CD4-positive, alpha-beta memory T cell (primary cell): Measurements from ENCODE around the gene BPIFB1. TPM values are rescaled to one million over a fixed set of nuclear protein-coding genes. Genes with fewer than 3 reads are reported as not detected.

Source experiments
- CTCF ChIA-PET: fragments of 350-600 bp; sonication (Branson Sonifier 250); formaldehyde crosslinking; loops from one replicate; lab custom pipeline; 2021; ENCODE audit warnings: inconsistent platforms; ENCODE audit not compliant: partially characterized antibody; lab: Charles Lee
- POLR2A ChIA-PET: fragments of 350-600 bp; sonication (Branson Sonifier 250); formaldehyde crosslinking; loops from one replicate; lab custom pipeline; 2021; ENCODE audit not compliant: partially characterized antibody; lab: Charles Lee
- DNase-seq, 5 donors: peaks; one replicate each; pipeline versions ENCODE4 v3.0.0 to v3.0.0-alpha.2; 2020 to 2022; ENCODE audit warnings: mixed read lengths in 1 of 5
- H3K27ac ChIP-seq: one replicate; pipeline ENCODE4 v1.7.0; 2013; ENCODE audit warnings: low read depth, low read length
- H3K27me3 ChIP-seq: 2 replicates; pipeline ENCODE4 v1.7.0; 2013; ENCODE audit warnings: mild to moderate bottlenecking, low read length, moderate library complexity; ENCODE audit not compliant: insufficient read depth
- H3K36me3 ChIP-seq: 2 replicates; pipeline ENCODE4 v1.7.0; 2013; ENCODE audit warnings: mild to moderate bottlenecking, low read length, moderate library complexity; ENCODE audit not compliant: insufficient read depth
- H3K4me1 ChIP-seq: 2 replicates; pipeline ENCODE4 v1.7.0; 2013; ENCODE audit warnings: mild to moderate bottlenecking, low read length, moderate library complexity; ENCODE audit not compliant: insufficient read depth
- H3K4me3 ChIP-seq, 2 donors: one replicate each; pipeline ENCODE4 v1.7.0; 2013; ENCODE audit warnings: low read length in 2 of 2, mild to moderate bottlenecking in 1 of 2
- H3K9me3 ChIP-seq, 2 donors: one replicate each; pipeline ENCODE4 v1.7.0; 2013; ENCODE audit warnings: low read length in 2 of 2, control low read depth in 1 of 2; ENCODE audit not compliant: control insufficient read depth in 1 of 2
- H3K27ac Mint-ChIP-seq, 7 donors: one replicate each; pipeline ENCODE4 v1.8.0; 2020 to 2021; ENCODE audit warnings: mixed read lengths in 7 of 7, mild to moderate bottlenecking in 6 of 7, inconsistent platforms in 3 of 7, moderate library complexity in 3 of 7
- H3K27me3 Mint-ChIP-seq, 2 donors: one replicate each; pipeline ENCODE4 v1.8.0; 2020 to 2021; ENCODE audit warnings: mixed read lengths in 2 of 2
- H3K36me3 Mint-ChIP-seq, 2 donors: one replicate each; pipeline ENCODE4 v1.8.0; 2020 to 2021; ENCODE audit warnings: mixed read lengths in 2 of 2, inconsistent platforms in 1 of 2, mild to moderate bottlenecking in 1 of 2
- H3K4me1 Mint-ChIP-seq, 4 donors: one replicate each; pipeline ENCODE4 v1.8.0; 2020 to 2021; ENCODE audit warnings: mixed read lengths in 4 of 4, mild to moderate bottlenecking in 1 of 4
- H3K4me3 Mint-ChIP-seq, 8 donors: one replicate each; pipeline ENCODE4 v1.8.0; 2020 to 2021; ENCODE audit warnings: mixed read lengths in 8 of 8, mild to moderate bottlenecking in 7 of 8, moderate library complexity in 6 of 8, inconsistent platforms in 3 of 8
- H3K9me3 Mint-ChIP-seq, 8 donors: one replicate each; pipeline ENCODE4 v1.8.0; 2020 to 2021; ENCODE audit warnings: mixed read lengths in 8 of 8, mild to moderate bottlenecking in 5 of 8, inconsistent platforms in 3 of 8, moderate library complexity in 1 of 8
- intact Hi-C: fragments of 100-400 bp; cut with micrococcal nuclease; formaldehyde crosslinking; loops from one replicate; pipeline ENCODE4 v1.15.1; 2023
- polyA plus RNA-seq, 2 donors: library from polyadenylated mRNA; unstranded; fragments of 300-500 nt; fragmentation: Illumina TruSeq; gene quantifications; one replicate each; pipeline ENCODE4 v1.2.3, GENCODE V29; 2021
- total RNA-seq, 2 experiments: library from RNA; stranded (reverse); gene quantifications; one replicate each; pipeline ENCODE4 v1.2.3, GENCODE V29; 2021

The BPIFB1 gene
- total and polyA plus RNA-seq, 4 experiments from 2014 or later = not detected

DNA sequence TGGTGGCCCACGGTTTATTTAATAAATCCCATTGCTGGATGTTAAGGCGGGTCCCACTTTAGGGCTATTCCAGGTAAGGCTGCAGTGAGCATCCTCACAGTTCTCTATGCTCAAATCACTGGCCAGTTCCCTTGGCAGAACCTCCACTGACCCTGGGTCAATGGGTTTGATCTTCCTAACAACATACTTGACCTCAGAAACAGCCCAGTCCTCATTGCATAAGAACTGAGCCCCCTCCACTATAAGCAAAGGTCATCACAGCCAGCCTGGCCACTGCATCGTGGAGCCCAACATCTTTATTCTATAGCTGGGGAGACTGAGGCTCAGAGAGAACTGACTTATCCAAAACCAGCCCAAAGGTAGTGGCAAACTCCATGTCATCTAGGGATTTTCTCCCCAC is 4.3 kb upstream of the BPIFB1 start:
- Histone ChIP-seq H3K27ac (no peak overlapping the region), H3K9me3 (no peaks in the 10 kb centered on the region), H3K36me3 (no peaks in the 10 kb centered on the region), H3K4me3 (no peak overlapping the region), H3K4me1 (no peaks in the 10 kb centered on the region), H3K27me3 (no peaks in the 10 kb centered on the region)
- intact Hi-C loops = no loop called here
- H3K4me3 Mint-ChIP-seq = no peak overlapping the region
- H3K36me3 Mint-ChIP-seq = no peaks in the 10 kb centered on the region
- H3K27me3 Mint-ChIP-seq = peaks cover 6 to 15% of the 10 kb centered on the region in 2 donors
- ChIA-PET CTCF (interaction anchor here (1.3 kb wide), 1 partner anchor 13 kb away, joined by 5 read pairs; no protein-coding TSS in a partner anchor), POLR2A (no interaction called here)
- DNase-seq = no peak
- H3K27ac Mint-ChIP-seq = no peak overlapping the region
- H3K4me1 Mint-ChIP-seq = no peaks in the 10 kb centered on the region
- H3K9me3 Mint-ChIP-seq = no peaks in the 10 kb centered on the region

DNA sequence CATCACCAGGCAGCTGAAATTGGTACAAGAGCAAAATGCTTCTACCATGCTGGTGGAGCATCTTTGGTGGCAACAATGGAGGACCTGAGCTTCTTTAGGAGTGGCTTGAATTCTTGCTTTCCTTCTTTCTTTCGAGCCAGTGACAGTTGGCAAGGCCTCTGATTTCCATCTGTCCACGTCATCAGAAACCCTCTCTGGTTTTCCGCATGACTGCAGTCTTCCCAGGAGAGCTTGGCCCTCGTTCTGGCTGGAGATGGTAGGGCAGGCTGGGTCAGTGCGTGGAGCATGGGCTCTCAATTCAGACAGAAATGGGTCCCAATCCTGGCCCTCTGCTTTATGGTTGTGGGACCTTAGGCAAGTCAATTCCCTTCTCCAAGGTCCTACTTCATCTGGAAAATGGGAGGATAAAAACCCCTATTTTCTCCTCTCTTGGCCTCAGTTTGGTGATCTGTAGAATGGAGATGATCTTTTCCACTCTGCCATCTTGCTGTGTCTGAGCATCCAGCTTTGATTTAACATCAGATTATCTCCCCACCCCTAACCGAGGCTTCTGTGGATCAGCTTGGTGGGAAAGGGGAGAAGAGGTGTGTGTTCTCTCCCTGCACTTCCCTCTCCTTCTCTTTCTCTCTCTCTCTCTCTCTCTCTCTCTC is 3.6 kb upstream of the BPIFB1 start:
- Mint-ChIP-seq H3K4me3 (no peak overlapping the region), H3K9me3 (no peaks in the 10 kb centered on the region), H3K27me3 (peaks cover 6 to 15% of the 10 kb centered on the region in 2 donors), H3K27ac (no peak overlapping the region), H3K36me3 (no peaks in the 10 kb centered on the region), H3K4me1 (no peaks in the 10 kb centered on the region)
- Histone ChIP-seq H3K27ac (no peak overlapping the region), H3K4me3 (no peak overlapping the region), H3K36me3 (no peaks in the 10 kb centered on the region), H3K4me1 (no peaks in the 10 kb centered on the region), H3K9me3 (no peaks in the 10 kb centered on the region), H3K27me3 (no peaks in the 10 kb centered on the region)
- DNase-seq = no peak
- CTCF ChIA-PET = interaction anchor here (1.3 kb wide), 1 partner anchor 13 kb away, joined by 5 read pairs; no protein-coding TSS in a partner anchor
- POLR2A ChIA-PET = no interaction called here
- intact Hi-C loops = no loop called here

DNA sequence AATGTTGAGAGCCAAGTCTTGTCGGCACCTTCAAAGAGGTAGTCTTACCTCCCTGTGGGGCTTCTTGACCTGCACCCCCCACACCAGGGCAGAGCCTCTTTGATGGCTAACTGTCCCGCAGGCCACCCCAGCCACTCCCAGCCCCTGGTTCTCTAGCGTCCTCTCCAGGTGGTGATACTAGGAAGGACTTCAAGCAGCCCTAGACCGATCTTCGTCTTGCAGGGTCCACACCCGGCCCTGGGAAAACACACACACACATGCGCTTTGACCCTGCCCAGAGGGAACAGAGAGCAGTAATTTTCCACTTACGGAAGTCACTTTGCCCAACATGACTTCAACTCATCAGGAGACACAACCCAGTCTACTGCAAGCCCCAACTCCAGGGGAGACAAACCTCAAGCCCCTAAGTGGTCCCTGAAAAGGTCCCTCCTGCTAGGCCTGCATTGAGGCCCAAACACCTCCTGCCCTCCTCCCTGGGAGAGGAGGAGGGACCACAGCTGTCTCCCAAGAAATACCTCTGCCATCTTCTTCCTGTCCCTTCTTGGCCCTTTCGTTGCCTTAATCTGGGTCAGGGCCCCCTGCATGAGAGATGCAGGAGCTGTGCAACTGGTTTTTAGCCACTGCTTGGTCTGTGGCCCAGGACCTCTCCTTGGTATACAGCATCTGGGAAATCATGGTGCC is 2.9 kb upstream of the BPIFB1 start:
- Mint-ChIP-seq H3K4me1 (no peaks in the 10 kb centered on the region), H3K36me3 (no peaks in the 10 kb centered on the region), H3K27me3 (peaks cover 11 to 15% of the 10 kb centered on the region in 2 donors), H3K4me3 (no peak overlapping the region), H3K27ac (no peak overlapping the region), H3K9me3 (no peaks in the 10 kb centered on the region)
- no peak for DNase-seq
- intact Hi-C loops = no loop called here
- Histone ChIP-seq H3K4me3 (no peak overlapping the region), H3K27ac (no peak overlapping the region), H3K4me1 (no peaks in the 10 kb centered on the region), H3K27me3 (no peaks in the 10 kb centered on the region), H3K36me3 (no peaks in the 10 kb centered on the region), H3K9me3 (no peaks in the 10 kb centered on the region)
- CTCF ChIA-PET = interaction anchor here (1.3 kb wide), 1 partner anchor 12 kb away, joined by 5 read pairs; no protein-coding TSS in a partner anchor
- POLR2A ChIA-PET = no interaction called here

DNA sequence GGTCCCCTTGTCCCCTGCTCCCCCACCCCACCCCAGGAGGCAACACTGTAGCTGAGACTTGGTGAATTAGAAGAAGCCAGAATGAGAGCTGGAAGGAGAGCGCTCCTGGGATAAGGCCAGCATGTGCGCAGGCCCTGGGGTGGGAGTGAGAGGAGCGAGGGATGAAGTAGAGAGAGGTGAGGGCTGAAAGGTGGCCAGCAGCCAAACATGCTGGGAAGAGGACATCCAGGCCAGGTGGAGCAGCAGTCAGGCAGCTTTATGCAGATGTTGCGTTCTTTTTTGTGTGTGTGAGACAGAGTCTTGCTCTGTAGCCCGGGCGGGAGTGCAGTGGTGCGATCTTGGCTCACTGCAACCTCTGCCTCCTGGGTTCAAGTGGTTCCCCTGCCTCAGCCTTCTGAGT is 2.2 kb upstream of the BPIFB1 start:
- no peak overlapping the region for H3K27ac Mint-ChIP-seq
- H3K36me3 ChIP-seq = no peaks in the 10 kb centered on the region
- peaks cover 11 to 15% of the 10 kb centered on the region in 2 donors for H3K27me3 Mint-ChIP-seq
- intact Hi-C loops = no loop called here
- no peaks in the 10 kb centered on the region for H3K9me3 Mint-ChIP-seq
- H3K4me3 Mint-ChIP-seq = no peak overlapping the region
- H3K4me1 Mint-ChIP-seq = no peaks in the 10 kb centered on the region
- no peak overlapping the region for H3K4me3 ChIP-seq
- ChIA-PET POLR2A (no interaction called here), CTCF (no interaction called here)
- H3K9me3 ChIP-seq = no peaks in the 10 kb centered on the region
- H3K27me3 ChIP-seq = no peaks in the 10 kb centered on the region
- H3K36me3 Mint-ChIP-seq = no peaks in the 10 kb centered on the region
- H3K27ac ChIP-seq = no peak overlapping the region
- no peaks in the 10 kb centered on the region for H3K4me1 ChIP-seq
- DNase-seq = no peak

DNA sequence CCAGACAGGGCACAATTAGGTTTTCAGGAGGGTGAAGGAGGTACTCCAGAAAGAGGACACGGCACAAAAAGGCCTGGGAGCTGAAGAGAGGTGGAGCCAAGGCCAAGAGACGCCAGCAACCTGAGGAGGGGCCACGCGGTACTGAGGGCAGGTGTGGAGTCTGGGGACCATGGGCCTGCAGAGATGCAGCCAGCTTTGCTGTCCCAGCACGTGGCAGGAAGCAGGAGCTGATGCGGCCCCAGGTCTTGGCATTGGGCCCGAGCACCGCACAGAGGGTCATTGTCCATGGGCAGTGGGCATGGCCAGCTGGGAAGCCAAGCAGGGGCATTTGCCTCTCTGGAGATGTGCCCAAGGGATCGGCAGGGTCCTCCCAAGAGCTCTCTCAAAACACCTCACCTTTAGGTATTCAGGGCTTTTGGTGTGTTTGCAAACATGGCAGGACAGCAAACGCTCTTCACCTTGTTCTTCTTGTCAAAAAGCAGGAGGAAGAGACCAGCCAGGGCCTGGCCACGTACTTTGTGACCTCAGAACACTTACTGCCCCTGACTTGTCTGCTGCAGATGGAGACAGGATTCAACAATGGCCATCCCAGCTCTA is 1.4 kb upstream of the BPIFB1 start:
- Histone ChIP-seq H3K4me1 (no peaks in the 10 kb centered on the region), H3K27me3 (no peaks in the 10 kb centered on the region), H3K9me3 (no peaks in the 10 kb centered on the region), H3K27ac (no peak overlapping the region), H3K4me3 (no peak overlapping the region), H3K36me3 (no peaks in the 10 kb centered on the region)
- intact Hi-C loops = no loop called here
- H3K36me3 Mint-ChIP-seq = no peaks in the 10 kb centered on the region
- ChIA-PET POLR2A (no interaction called here), CTCF (no interaction called here)
- H3K27me3 Mint-ChIP-seq = peaks cover 9% of the 10 kb centered on the region in 2 donors
- DNase-seq = no peak
- H3K4me1 Mint-ChIP-seq = no peaks in the 10 kb centered on the region
- H3K27ac Mint-ChIP-seq = no peak overlapping the region
- no peaks in the 10 kb centered on the region for H3K9me3 Mint-ChIP-seq
- H3K4me3 Mint-ChIP-seq = no peak overlapping the region

DNA sequence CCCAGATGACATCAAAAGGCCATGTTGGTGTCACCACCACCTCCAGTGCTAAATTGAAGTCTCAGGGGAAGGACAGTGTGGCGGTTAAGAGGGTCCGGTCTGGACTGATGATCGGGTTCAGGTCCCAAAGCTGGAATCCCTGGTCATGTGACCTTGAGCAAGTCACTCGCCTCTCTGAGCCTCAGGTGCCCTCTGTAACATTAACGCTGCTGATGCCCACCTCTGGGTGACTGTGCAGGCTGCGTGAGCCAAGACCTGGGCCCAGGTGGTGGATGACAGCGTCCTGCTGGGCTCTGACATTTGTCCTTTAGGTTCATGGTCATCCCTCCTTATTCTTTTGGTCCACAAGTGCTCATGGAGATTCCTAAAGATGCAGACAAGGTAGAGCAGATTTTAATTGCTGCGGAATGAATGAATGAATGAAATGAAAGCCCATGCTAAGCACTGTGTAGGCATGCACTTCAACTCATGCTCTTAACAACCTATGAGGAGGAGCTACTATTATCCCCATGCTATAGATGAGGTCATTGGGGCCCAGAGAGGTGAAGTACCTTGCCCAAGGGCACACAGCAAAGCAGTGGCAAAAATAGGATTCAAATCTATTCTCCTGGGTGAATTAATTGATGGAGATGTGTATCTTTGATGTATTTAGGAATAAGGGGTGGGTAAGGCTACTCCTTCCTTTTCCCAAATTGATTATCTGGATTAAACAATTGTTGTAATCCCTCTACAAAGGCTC is 649 bp upstream of the BPIFB1 start:
- H3K36me3 Mint-ChIP-seq = no peaks in the 10 kb centered on the region
- no peaks in the 10 kb centered on the region for H3K9me3 Mint-ChIP-seq
- H3K36me3 ChIP-seq = no peaks in the 10 kb centered on the region
- no peak overlapping the region for H3K27ac ChIP-seq
- no peaks in the 10 kb centered on the region for H3K4me1 Mint-ChIP-seq
- no peaks in the 10 kb centered on the region for H3K27me3 ChIP-seq
- no peak overlapping the region for H3K4me3 ChIP-seq
- no peaks in the 10 kb centered on the region for H3K4me1 ChIP-seq
- H3K27me3 Mint-ChIP-seq = peaks cover 9% of the 10 kb centered on the region in 2 donors
- H3K9me3 ChIP-seq = no peaks in the 10 kb centered on the region
- ChIA-PET CTCF (no interaction called here), POLR2A (no interaction called here)
- intact Hi-C loops = no loop called here
- DNase-seq = no peak
- H3K27ac Mint-ChIP-seq = peak overlapping the region in 1 of 7 donors; percentile 17
- no peak overlapping the region for H3K4me3 Mint-ChIP-seq

DNA sequence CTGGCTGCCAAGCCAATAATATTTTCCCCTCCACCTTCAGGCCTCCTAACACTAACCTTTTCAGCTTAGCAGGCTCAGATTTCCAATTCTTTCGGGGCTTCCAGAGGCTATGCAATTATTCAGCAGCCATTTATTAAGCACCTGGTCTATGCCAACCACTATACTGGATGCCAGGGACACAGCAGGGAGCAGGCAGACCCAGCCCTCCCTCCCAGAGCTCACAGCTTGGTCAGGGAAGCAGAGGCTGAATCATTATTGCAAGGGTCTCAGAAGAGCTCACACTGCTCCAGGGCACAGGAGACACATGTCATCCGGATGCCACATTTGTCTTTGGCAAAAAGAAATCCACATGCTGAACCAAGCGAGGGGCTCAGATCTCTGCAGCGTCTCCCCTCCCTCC is 1.3 kb downstream of the BPIFB1 start:
- Mint-ChIP-seq H3K9me3 (no peaks in the 10 kb centered on the region), H3K4me1 (no peaks in the 10 kb centered on the region), H3K27me3 (peaks cover 4 to 9% of the 10 kb centered on the region in 2 donors), H3K36me3 (no peaks in the 10 kb centered on the region), H3K4me3 (no peak overlapping the region), H3K27ac (no peak overlapping the region)
- H3K4me3 ChIP-seq = no peak overlapping the region
- no peak for DNase-seq
- POLR2A ChIA-PET = no interaction called here
- H3K36me3 ChIP-seq = no peaks in the 10 kb centered on the region
- no peaks in the 10 kb centered on the region for H3K4me1 ChIP-seq
- no peak overlapping the region for H3K27ac ChIP-seq
- intact Hi-C loops = no loop called here
- H3K9me3 ChIP-seq = no peaks in the 10 kb centered on the region
- CTCF ChIA-PET = interaction anchor here (1.1 kb wide), 1 partner anchor 11 kb away, joined by 3 read pairs; no protein-coding TSS in a partner anchor
- no peaks in the 10 kb centered on the region for H3K27me3 ChIP-seq
